ENCODE measurements around the gene PRKAG1.

The PRKAG1 gene

DNA sequence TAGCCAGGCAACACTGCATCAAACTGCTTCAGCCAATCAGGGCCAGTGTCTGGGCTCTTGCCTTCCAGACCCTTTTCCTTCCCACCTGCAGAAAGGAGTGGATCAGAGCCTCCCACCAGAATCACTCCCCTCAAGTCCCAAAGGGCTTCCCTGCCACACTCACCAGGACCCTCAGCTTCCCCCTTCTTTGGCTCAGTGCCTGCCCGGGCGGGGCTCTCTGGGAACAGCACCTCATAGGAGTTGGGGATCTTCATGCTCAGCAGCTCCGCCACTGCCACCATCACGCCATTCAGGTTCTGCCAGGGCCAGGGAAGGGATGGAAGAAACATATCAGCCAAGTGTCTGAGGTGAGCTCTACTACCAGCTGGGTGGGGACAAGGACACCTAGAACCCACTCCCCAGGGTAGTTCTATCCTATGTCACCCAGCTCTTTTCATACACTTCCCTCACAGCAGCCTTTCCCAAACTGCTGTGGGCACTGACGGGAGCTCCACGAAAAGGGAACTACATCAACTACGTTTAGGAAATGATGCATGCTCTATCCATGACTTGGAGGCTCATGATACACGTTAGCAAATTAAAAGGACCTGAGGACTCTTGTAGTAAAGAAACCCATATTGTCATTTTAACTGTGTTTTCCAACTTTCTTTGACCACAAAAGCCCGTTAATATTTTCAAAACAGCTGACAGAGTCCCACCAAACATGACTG lies 9.4 kb upstream of the PRKAG1 start:
- no peaks in the 10 kb centered on the region for H3K9me3 ChIP-seq (ENCODE audit: control insufficient read depth, insufficient read depth, low read depth, low read length)
- no peak overlapping the region for H3K4me3 ChIP-seq (ENCODE audit: low read depth, low read length)
- no peaks in the 10 kb centered on the region for H3K4me1 ChIP-seq (ENCODE audit: control insufficient read depth, insufficient read depth, low read length)
- H3K9ac ChIP-seq (ENCODE audit: low read length) = no peak overlapping the region
- H3K36me3 ChIP-seq (ENCODE audit: control insufficient read depth, insufficient read depth, low read length) = peaks cover 100% of the 10 kb centered on the region
- no peak overlapping the region for H3K27ac ChIP-seq (ENCODE audit: low read depth, low read length)
- no peaks in the 10 kb centered on the region for H3K27me3 ChIP-seq (ENCODE audit: control insufficient read depth, insufficient read depth, low read length)

DNA sequence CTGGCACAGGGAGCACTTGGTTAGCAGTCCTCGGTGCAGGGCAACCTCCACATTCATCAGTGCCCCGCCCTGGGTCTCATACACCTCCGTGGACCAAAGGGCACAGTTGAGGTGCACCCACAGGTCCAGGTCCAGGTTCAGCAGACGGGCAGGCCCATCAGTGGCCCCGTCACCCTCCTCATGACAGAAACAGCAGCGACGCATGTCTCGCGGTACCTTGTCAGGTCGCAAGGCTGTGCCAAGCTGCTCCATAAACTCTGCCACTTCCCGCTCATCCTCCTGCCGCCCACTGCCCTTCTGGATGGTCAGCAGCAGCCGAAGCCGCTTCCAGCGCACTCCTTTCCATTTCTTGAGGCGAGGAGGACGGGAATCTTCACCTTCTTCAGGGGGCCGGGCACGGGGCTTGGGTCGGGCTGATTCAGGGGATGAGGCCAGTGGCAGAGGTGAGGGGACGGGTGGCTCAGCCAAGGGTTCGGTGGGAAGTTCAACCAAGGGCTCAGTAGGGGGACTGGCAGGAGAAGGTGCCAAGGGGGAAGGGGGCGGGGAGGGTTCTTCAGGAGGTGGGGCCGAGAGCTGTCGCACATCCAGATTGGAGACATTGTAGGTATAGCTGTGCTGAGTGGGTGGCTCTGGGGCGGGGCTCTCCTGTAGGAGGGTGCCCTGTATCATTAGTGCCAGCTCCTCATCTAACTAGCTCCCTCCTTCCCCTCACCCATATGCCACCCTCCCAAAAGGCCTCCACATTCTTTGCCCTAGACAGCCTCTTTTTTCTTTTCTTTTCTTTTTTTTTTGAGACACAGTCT lies 8.3 kb upstream of the PRKAG1 start:
- H3K36me3 ChIP-seq (ENCODE audit: control insufficient read depth, insufficient read depth, low read length) = peaks cover 100% of the 10 kb centered on the region
- H3K27me3 ChIP-seq (ENCODE audit: control insufficient read depth, insufficient read depth, low read length) = no peaks in the 10 kb centered on the region
- no peaks in the 10 kb centered on the region for H3K9me3 ChIP-seq (ENCODE audit: control insufficient read depth, insufficient read depth, low read depth, low read length)

DNA sequence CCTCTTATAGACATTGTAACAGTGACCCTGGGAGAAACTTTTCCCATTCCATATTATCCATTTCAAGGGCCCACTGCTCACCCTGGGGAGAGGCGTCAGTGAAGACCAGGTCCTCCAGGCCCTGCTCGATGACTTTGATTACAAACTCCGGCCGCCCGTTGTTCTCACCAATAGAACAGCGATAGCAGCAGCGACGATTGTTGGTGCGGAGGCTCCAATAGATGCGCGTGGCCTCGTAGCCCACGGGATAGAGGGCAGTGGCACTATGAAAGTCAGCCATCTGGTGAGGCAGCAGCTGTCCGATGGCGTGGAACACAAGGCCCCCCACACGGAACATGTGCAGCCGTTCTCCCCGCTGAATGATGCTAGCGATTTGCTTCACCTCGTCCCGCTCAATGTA lies 7.5 kb upstream of the PRKAG1 start:
- Histone ChIP-seq H3K9ac (ENCODE audit: low read length) (no peak overlapping the region), H3K9me3 (ENCODE audit: control insufficient read depth, insufficient read depth, low read depth, low read length) (no peaks in the 10 kb centered on the region), H3K4me1 (ENCODE audit: control insufficient read depth, insufficient read depth, low read length) (no peaks in the 10 kb centered on the region), H3K27me3 (ENCODE audit: control insufficient read depth, insufficient read depth, low read length) (no peaks in the 10 kb centered on the region), H3K36me3 (ENCODE audit: control insufficient read depth, insufficient read depth, low read length) (peaks cover 100% of the 10 kb centered on the region), H3K27ac (ENCODE audit: low read depth, low read length) (no peak overlapping the region), H3K4me3 (ENCODE audit: low read depth, low read length) (no peak overlapping the region)

More for the DNA sequence above, 8.3 kb upstream of the PRKAG1 start:
- H3K27ac ChIP-seq (ENCODE audit: low read depth, low read length) = no peak overlapping the region
- no peaks in the 10 kb centered on the region for H3K4me1 ChIP-seq (ENCODE audit: control insufficient read depth, insufficient read depth, low read length)
- no peak overlapping the region for H3K4me3 ChIP-seq (ENCODE audit: low read depth, low read length)
- H3K9ac ChIP-seq (ENCODE audit: low read length) = no peak overlapping the region

DNA sequence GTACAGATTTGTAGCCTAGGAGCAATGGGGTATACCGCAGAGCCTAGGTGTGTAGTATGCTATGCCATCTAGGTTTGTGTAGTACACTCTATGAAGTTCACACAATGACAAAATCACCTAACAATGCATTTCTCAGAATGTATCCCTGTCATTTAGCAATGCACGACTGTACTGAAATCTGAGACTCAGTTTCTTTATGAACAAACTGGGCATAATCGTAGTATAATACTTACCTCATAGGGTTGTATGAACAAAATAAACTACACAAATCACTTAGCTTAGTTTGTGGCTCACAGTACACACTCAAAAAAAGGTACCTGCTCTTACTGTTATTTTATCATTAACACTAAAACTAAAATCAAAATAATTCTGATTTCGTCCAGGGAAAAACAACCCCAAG lies 6.9 kb upstream of the PRKAG1 start:
- no peaks in the 10 kb centered on the region for H3K9me3 ChIP-seq (ENCODE audit: control insufficient read depth, insufficient read depth, low read depth, low read length)
- H3K4me1 ChIP-seq (ENCODE audit: control insufficient read depth, insufficient read depth, low read length) = no peaks in the 10 kb centered on the region
- peaks cover 93% of the 10 kb centered on the region for H3K36me3 ChIP-seq (ENCODE audit: control insufficient read depth, insufficient read depth, low read length)
- no peak overlapping the region for H3K9ac ChIP-seq (ENCODE audit: low read length)
- no peaks in the 10 kb centered on the region for H3K27me3 ChIP-seq (ENCODE audit: control insufficient read depth, insufficient read depth, low read length)
- no peak overlapping the region for H3K4me3 ChIP-seq (ENCODE audit: low read depth, low read length)
- no peak overlapping the region for H3K27ac ChIP-seq (ENCODE audit: low read depth, low read length)

DNA sequence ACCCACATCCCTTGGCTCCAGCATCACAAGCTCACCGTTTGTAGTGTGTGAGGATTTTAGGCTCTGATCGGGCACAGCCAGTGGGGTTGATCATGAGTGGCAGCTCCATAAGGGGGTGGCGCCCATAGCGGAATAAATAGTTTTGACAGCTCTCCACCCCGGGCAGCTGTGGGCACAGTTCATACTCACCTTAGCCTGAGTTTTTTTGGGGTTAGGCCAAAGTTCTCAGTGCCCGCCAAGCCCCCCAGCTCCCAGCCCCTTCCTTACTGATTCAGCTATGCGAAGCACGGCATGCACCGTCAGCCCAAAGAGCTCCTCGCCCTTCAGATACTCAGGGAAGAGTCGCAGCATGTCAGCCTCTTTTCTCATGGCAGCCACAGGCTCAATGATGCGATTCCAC lies 6.0 kb upstream of the PRKAG1 start:
- peaks cover 84% of the 10 kb centered on the region for H3K36me3 ChIP-seq (ENCODE audit: control insufficient read depth, insufficient read depth, low read length)
- H3K27ac ChIP-seq (ENCODE audit: low read depth, low read length) = no peak overlapping the region
- H3K4me1 ChIP-seq (ENCODE audit: control insufficient read depth, insufficient read depth, low read length) = peaks cover 4% of the 10 kb centered on the region; the same call in 1 of the 2 replicates
- H3K4me3 ChIP-seq (ENCODE audit: low read depth, low read length) = no peak overlapping the region
- H3K9ac ChIP-seq (ENCODE audit: low read length) = no peak overlapping the region
- no peaks in the 10 kb centered on the region for H3K27me3 ChIP-seq (ENCODE audit: control insufficient read depth, insufficient read depth, low read length)
- H3K9me3 ChIP-seq (ENCODE audit: control insufficient read depth, insufficient read depth, low read depth, low read length) = no peaks in the 10 kb centered on the region

DNA sequence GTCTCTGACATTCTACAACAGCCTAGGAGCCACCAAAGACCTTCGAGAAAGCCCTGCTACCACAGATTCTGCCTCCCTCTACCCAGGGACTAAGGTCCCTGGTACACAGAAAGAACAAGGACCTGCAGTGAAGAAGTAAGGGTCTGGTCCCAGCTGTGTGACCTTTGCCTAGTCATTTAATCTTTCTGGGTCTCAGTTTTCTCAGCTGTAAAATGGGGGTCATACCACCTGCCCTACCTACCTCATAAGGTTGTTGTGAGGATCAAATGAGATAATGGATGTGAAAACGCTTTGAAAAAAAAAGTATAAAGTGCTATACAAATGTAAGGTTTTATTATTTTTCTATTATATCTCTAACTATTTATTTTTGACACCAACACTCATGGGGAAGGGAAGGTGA lies 5.2 kb upstream of the PRKAG1 start:
- peaks cover 7% of the 10 kb centered on the region; the same call in 1 of the 2 replicates for H3K4me1 ChIP-seq (ENCODE audit: control insufficient read depth, insufficient read depth, low read length)
- no peaks in the 10 kb centered on the region for H3K9me3 ChIP-seq (ENCODE audit: control insufficient read depth, insufficient read depth, low read depth, low read length)
- no peak overlapping the region for H3K27ac ChIP-seq (ENCODE audit: low read depth, low read length)
- no peak overlapping the region for H3K4me3 ChIP-seq (ENCODE audit: low read depth, low read length)
- peaks cover 77% of the 10 kb centered on the region for H3K36me3 ChIP-seq (ENCODE audit: control insufficient read depth, insufficient read depth, low read length)
- no peaks in the 10 kb centered on the region for H3K27me3 ChIP-seq (ENCODE audit: control insufficient read depth, insufficient read depth, low read length)
- H3K9ac ChIP-seq (ENCODE audit: low read length) = no peak overlapping the region

DNA sequence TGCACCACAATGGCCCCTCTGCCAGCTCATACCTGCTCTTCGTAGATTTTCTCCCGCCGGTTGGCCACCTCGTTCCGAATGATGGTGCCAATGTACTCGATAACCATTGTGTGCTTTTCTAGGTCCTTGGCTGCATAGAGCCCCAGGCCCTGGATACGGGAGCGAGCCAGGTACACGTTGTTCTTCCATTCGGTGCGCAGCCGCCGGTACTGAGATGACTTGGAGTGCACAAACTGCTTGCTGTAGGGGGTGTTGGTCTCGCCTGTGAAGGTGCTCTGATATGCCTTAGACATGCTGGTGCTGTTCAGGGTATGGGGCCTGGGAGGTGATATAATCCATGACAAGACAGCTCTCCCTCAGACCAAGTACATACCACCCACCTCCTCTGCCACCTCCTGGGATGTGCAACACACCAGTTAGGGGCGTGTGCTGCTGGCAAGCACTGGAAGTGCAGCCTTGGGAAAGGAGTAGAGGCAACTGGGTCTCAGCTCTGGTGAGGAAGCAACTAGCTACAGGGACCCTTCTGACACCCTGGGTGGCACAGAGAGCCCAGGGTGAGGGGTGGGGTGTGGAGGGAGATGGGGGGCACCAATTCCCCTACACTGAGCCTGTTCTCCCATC lies 4.1 kb upstream of the PRKAG1 start:
- H3K9me3 ChIP-seq (ENCODE audit: control insufficient read depth, insufficient read depth, low read depth, low read length) = no peaks in the 10 kb centered on the region
- H3K27me3 ChIP-seq (ENCODE audit: control insufficient read depth, insufficient read depth, low read length) = no peaks in the 10 kb centered on the region
- no peak overlapping the region for H3K9ac ChIP-seq (ENCODE audit: low read length)
- peaks cover 65% of the 10 kb centered on the region for H3K36me3 ChIP-seq (ENCODE audit: control insufficient read depth, insufficient read depth, low read length)
- H3K4me3 ChIP-seq (ENCODE audit: low read depth, low read length) = no peak overlapping the region
- H3K4me1 ChIP-seq (ENCODE audit: control insufficient read depth, insufficient read depth, low read length) = peaks cover 9% of the 10 kb centered on the region
- H3K27ac ChIP-seq (ENCODE audit: low read depth, low read length) = no peak overlapping the region

DNA sequence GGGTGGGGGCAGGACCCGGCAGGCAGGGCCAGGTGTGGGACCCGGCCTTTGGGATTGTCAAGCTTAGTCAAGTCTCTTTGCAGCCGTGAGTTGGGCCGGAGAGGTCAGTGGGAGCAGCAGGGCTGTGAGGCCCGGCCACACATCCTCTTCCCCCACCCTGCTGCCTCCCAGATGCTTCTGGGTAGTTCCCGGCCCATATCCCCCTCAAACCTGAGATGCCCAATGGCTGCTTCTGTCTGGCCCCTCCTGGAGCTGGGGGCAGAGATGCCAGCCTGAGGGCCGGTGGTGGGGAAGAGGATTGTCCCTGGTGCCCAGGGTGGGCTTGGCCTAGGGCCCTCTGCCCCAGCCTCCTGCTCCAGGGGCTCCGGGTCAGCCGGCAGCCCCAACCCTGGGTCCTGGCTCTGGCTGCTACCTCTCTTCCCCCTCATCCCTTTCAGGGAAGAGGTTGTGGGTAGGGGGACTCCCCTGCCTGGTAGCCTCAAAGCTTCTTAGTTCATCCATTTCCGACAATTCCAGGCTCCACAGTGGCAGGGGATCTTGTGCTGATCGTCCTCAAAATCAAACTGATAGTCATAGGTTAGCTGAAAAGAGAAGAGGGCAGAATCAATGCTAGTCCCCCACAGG lies 2.8 kb upstream of the PRKAG1 start:
- Histone ChIP-seq H3K27ac (ENCODE audit: low read depth, low read length) (no peak overlapping the region), H3K9me3 (ENCODE audit: control insufficient read depth, insufficient read depth, low read depth, low read length) (no peaks in the 10 kb centered on the region), H3K36me3 (ENCODE audit: control insufficient read depth, insufficient read depth, low read length) (peaks cover 53% of the 10 kb centered on the region), H3K4me3 (ENCODE audit: low read depth, low read length) (no peak overlapping the region), H3K9ac (ENCODE audit: low read length) (no peak overlapping the region), H3K4me1 (ENCODE audit: control insufficient read depth, insufficient read depth, low read length) (peaks cover 12% of the 10 kb centered on the region), H3K27me3 (ENCODE audit: control insufficient read depth, insufficient read depth, low read length) (no peaks in the 10 kb centered on the region)

DNA sequence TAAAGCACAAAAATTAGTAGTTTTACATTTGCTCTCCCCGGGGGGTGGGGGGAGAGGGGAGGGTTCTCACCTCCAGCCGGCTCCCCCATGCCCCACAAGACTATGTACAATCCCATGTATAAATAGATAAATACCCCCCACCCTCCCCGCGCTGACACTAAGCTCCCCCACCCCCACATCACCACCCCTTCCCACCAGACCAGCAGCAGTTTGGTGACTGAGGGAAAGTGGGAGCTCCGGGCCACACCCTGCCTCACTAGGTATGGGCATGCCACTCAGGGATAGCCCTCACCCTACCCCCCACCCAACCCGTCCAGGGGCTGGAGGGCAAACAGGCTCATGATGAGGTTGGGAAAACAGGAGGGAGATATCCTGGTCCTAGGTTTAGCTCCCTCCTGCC lies 1.9 kb upstream of the PRKAG1 start:
- H3K36me3 ChIP-seq (ENCODE audit: control insufficient read depth, insufficient read depth, low read length) = peaks cover 43% of the 10 kb centered on the region
- no peak overlapping the region for H3K27ac ChIP-seq (ENCODE audit: low read depth, low read length)
- no peaks in the 10 kb centered on the region for H3K27me3 ChIP-seq (ENCODE audit: control insufficient read depth, insufficient read depth, low read length)
- no peak overlapping the region for H3K4me3 ChIP-seq (ENCODE audit: low read depth, low read length)
- H3K9me3 ChIP-seq (ENCODE audit: control insufficient read depth, insufficient read depth, low read depth, low read length) = no peaks in the 10 kb centered on the region
- H3K9ac ChIP-seq (ENCODE audit: low read length) = no peak overlapping the region
- peaks cover 12% of the 10 kb centered on the region for H3K4me1 ChIP-seq (ENCODE audit: control insufficient read depth, insufficient read depth, low read length)

DNA sequence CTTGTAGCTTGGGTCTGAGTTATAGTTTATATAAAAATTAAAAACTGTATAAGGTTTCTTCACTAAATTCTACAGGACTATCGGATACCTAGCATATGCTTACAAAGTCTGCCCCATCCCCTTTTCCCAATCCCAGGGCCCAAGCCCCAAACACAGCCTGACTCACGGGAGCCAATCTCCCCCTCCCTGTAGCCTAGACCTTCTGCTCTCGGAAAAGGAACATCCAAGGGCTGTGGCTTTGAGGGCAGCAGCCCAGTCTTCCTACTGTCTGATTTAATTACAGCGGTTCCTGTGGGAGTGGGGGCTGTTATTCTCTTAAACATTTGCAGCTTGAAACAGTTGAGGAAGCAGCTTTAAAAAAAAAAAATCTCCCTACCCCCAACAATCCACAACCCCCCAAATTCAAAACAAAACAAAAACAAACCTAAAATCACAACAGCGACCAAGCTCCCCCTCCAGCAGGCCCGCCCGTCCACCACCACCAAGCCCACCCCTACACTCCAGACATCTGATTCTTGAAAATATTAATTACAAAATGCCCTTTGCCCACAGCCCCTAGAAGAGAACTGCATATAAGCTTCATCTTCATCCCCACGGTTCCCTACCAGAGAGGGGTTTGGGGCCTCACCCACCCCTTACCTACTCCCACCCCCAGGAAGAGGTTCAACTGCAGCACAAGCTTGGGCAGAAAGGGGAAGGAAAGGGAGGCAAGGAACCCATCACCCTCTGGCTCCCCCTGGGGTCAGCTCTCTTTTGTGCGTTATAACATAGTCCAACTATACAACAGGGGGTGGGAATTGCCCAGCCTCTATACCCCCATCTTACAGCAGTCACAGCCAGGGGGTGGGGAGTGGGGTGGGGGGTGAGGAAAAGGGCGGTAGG lies 1.1 kb upstream of the PRKAG1 start:
- H3K4me3 ChIP-seq (ENCODE audit: low read depth, low read length) = peak overlapping the region; percentile 87
- no peaks in the 10 kb centered on the region for H3K27me3 ChIP-seq (ENCODE audit: control insufficient read depth, insufficient read depth, low read length)
- peak overlapping the region; percentile 85; the same call in 1 of the 2 replicates for H3K27ac ChIP-seq (ENCODE audit: low read depth, low read length)
- peaks cover 35% of the 10 kb centered on the region for H3K36me3 ChIP-seq (ENCODE audit: control insufficient read depth, insufficient read depth, low read length)
- peaks cover 12% of the 10 kb centered on the region for H3K4me1 ChIP-seq (ENCODE audit: control insufficient read depth, insufficient read depth, low read length)
- no peaks in the 10 kb centered on the region for H3K9me3 ChIP-seq (ENCODE audit: control insufficient read depth, insufficient read depth, low read depth, low read length)
- peak overlapping the region; percentile 56 for H3K9ac ChIP-seq (ENCODE audit: low read length)

Measured in HUES6 (cell line).